Astrocyte (in vitro differentiated cells and primary cell): ENCODE data around the gene MMP28. TPM values are rescaled to one million over a fixed set of nuclear protein-coding genes. Genes with fewer than 3 reads are reported as not detected.
A peak's percentile ranks its signal among the peaks of the same experiment; 100 is the strongest.
"Not testable (repeated sequence)": the region's sequence is repeated elsewhere in the genome, so short reads cannot be mapped to it uniquely, and the experiment has no call there.

Experiments used
- DNase-seq: peaks from one replicate; pipeline ENCODE4 v3.0.0-alpha.2; 2010; ENCODE audit warnings: low read depth
- FAIRE-seq: peaks from 2 replicates; lab custom pipeline; 2011; peaks lifted over from hg19 to GRCh38; lab: Jason Lieb, UNC
- H2AFZ ChIP-seq: 2 replicates; pipeline ENCODE4 v1.6.0; 2012; ENCODE audit warnings: low read depth, low read length, inconsistent platforms
- H3K27ac ChIP-seq: 2 replicates; pipeline ENCODE4 v1.5.1; 2011; ENCODE audit warnings: low read depth, low read length, inconsistent platforms
- H3K27me3 ChIP-seq: 2 replicates; pipeline ENCODE4 v1.6.0; 2011; ENCODE audit warnings: low read length, inconsistent platforms; ENCODE audit not compliant: insufficient read depth
- H3K36me3 ChIP-seq: 2 replicates; pipeline ENCODE4 v1.5.1; 2011; ENCODE audit warnings: low read length, inconsistent platforms; ENCODE audit not compliant: insufficient read depth
- H3K4me1 ChIP-seq: 2 replicates; pipeline ENCODE4 v1.5.1; 2011; ENCODE audit warnings: low read length, inconsistent platforms; ENCODE audit not compliant: insufficient read depth
- H3K4me2 ChIP-seq: 2 replicates; pipeline ENCODE4 v1.6.0; 2012; ENCODE audit warnings: low read length, inconsistent platforms
- H3K4me3 ChIP-seq: 2 replicates; pipeline ENCODE4 v1.5.1; 2011; ENCODE audit warnings: low read depth, mild to moderate bottlenecking, low read length, inconsistent platforms; ENCODE audit not compliant: insufficient read depth
- H3K79me2 ChIP-seq: 2 replicates; pipeline ENCODE4 v1.6.0; 2012; ENCODE audit warnings: mild to moderate bottlenecking, low read length, inconsistent platforms; ENCODE audit not compliant: insufficient read depth
- H3K9ac ChIP-seq: 2 replicates; pipeline ENCODE4 v1.6.0; 2012; ENCODE audit warnings: mild to moderate bottlenecking, low read length, inconsistent platforms
- H3K9me3 ChIP-seq: 2 replicates; pipeline ENCODE4 v1.5.1; 2012; ENCODE audit warnings: low read depth, mild to moderate bottlenecking, low read length, inconsistent platforms; ENCODE audit not compliant: insufficient read depth
- H4K20me1 ChIP-seq: 2 replicates; pipeline ENCODE4 v1.6.0; 2012; ENCODE audit warnings: low read length, inconsistent platforms; ENCODE audit not compliant: insufficient read depth
- H3K27ac Mint-ChIP-seq: one replicate; pipeline ENCODE4 v1.8.0; 2021; ENCODE audit warnings: mild to moderate bottlenecking, mixed read lengths; ENCODE audit not compliant: unreplicated experiment
- H3K27me3 Mint-ChIP-seq: one replicate; pipeline ENCODE4 v1.8.0; 2021; ENCODE audit warnings: low read depth, mixed read lengths; ENCODE audit not compliant: unreplicated experiment
- H3K36me3 Mint-ChIP-seq: one replicate; pipeline ENCODE4 v1.8.0; 2021; ENCODE audit warnings: low read depth, mixed read lengths; ENCODE audit not compliant: unreplicated experiment
- H3K4me1 Mint-ChIP-seq: one replicate; pipeline ENCODE4 v1.8.0; 2021; ENCODE audit warnings: low read depth, mixed read lengths; ENCODE audit not compliant: unreplicated experiment
- H3K4me3 Mint-ChIP-seq: one replicate; pipeline ENCODE4 v1.8.0; 2021; ENCODE audit warnings: mild to moderate bottlenecking, moderate library complexity, mixed read lengths; ENCODE audit not compliant: unreplicated experiment
- H3K9me3 Mint-ChIP-seq: one replicate; pipeline ENCODE4 v1.8.0; 2021; ENCODE audit warnings: mild to moderate bottlenecking, mixed read lengths; ENCODE audit not compliant: unreplicated experiment
- CTCF ChIP-seq: IDR thresholded peaks from 2 replicates; pipeline ENCODE4 v1.5.1; 2011; ENCODE audit warnings: low read depth, mild to moderate bottlenecking, inconsistent platforms, low read length, moderate library complexity; ENCODE audit not compliant: insufficient read depth
- EZH2 ChIP-seq: IDR thresholded peaks from 2 replicates; pipeline ENCODE4 v1.6.1; 2012; ENCODE audit warnings: mild to moderate bottlenecking, low read length, inconsistent platforms; ENCODE audit not compliant: insufficient read depth
- total RNA-seq: library from RNA; stranded (reverse); gene quantifications from 2 replicates; pipeline ENCODE4 v1.2.1, GENCODE V29; 2021

MMP28 gene
- total RNA-seq, 1 donor from 2014 or later, result 1.2 TPM

- FAIRE-seq, result no peak
- Histone ChIP-seq H3K9me3 (no peaks in the 10 kb centered on the region), H2AFZ (no peak within 1 kb of the TSS), H4K20me1 (no peaks in the 10 kb centered on the region), H3K4me2 (no peak within 1 kb of the TSS), H3K4me3 (no peak within 1 kb of the TSS), H3K27ac (no peak within 1 kb of the TSS), H3K36me3 (no peaks in the 10 kb centered on the region), H3K79me2 (no peaks in the 10 kb centered on the region), H3K9ac (no peak within 1 kb of the TSS), H3K4me1 (peaks cover 6% of the 10 kb centered on the region), H3K27me3 (peaks cover 14% of the 10 kb centered on the region)
- TF ChIP-seq CTCF, result no peak
- TF ChIP-seq EZH2, result no peak
- no peaks in the 10 kb centered on the region for H3K9me3 Mint-ChIP-seq
- no peak for DNase-seq
- peaks cover 33% of the 10 kb centered on the region for H3K27me3 Mint-ChIP-seq
- H3K27ac Mint-ChIP-seq, result peak within 1 kb of the TSS; percentile 4
- H3K4me1 Mint-ChIP-seq, result no peaks in the 10 kb centered on the region
- no peak within 1 kb of the TSS for H3K4me3 Mint-ChIP-seq
- H3K36me3 Mint-ChIP-seq, result peaks cover 1% of the 10 kb centered on the region
These were observed 42.3 kb downstream of the MMP28 start, which contains the start of gene GAS2L2 for GRCh38 chr17:35752945-35753764. TSS of gene GAS2L2 (minus strand) at chr17:35753239. CDS start at chr17:35752850, 389 bp downstream.

GRCh38 chr17:35752471-35752870, 43.0 kb downstream of the MMP28 start:
- Histone ChIP-seq H3K9ac (no peak overlapping the region), H3K27me3 (peaks cover 14% of the 10 kb centered on the region), H3K4me3 (no peak overlapping the region), H3K4me2 (no peak overlapping the region), H3K36me3 (no peaks in the 10 kb centered on the region), H2AFZ (no peak overlapping the region), H3K79me2 (no peaks in the 10 kb centered on the region), H3K4me1 (peaks cover 6% of the 10 kb centered on the region), H3K27ac (no peak overlapping the region), H4K20me1 (no peaks in the 10 kb centered on the region), H3K9me3 (no peaks in the 10 kb centered on the region)
- Mint-ChIP-seq H3K9me3 (no peaks in the 10 kb centered on the region), H3K36me3 (peaks cover 1% of the 10 kb centered on the region), H3K4me1 (no peaks in the 10 kb centered on the region), H3K4me3 (no peak overlapping the region), H3K27ac (no peak overlapping the region), H3K27me3 (peaks cover 33% of the 10 kb centered on the region)
- no peak for TF ChIP-seq EZH2
- no peak for TF ChIP-seq CTCF
- DNase-seq, result no peak
- FAIRE-seq, result no peak

- H3K9me3 Mint-ChIP-seq, H3K4me2 ChIP-seq, H3K9me3 ChIP-seq, H4K20me1 ChIP-seq, H3K36me3 Mint-ChIP-seq, H3K27ac Mint-ChIP-seq, H3K4me3 ChIP-seq, FAIRE-seq, H3K9ac ChIP-seq, H3K27ac ChIP-seq, H2AFZ ChIP-seq, H3K4me1 ChIP-seq, H3K79me2 ChIP-seq, H3K36me3 ChIP-seq, DNase-seq, H3K4me1 Mint-ChIP-seq, H3K4me3 Mint-ChIP-seq: not testable (repeated sequence)
- H3K27me3 Mint-ChIP-seq, result peaks cover 36% of the 10 kb centered on the region
- peaks cover 14% of the 10 kb centered on the region for H3K27me3 ChIP-seq
These were observed 43.9 kb downstream of the MMP28 start for GRCh38 chr17:35751541-35751940.
